Panc1 (cell line): Measurements from ENCODE around the gene CFAP74. TPM values are rescaled to one million over a fixed set of nuclear protein-coding genes. Genes with fewer than 3 reads are reported as not detected.

Experiments
- ATAC-seq: fragments of 200-7000 bp; cut with Tn5 transposase; 2 replicates; pipeline ENCODE4 v1.9.1; 2020; ENCODE audit warnings: mild to moderate bottlenecking, moderate library complexity
- BruUV-seq: library from RNA; stranded (reverse); fragments of 400-500 nt; replicated peaks from 2 replicates; lab custom pipeline; 2021; lab: Mats Ljungman, UMichigan
- CTCF ChIA-PET: fragments of 300-600 bp; sonication (Branson Sonifier 250); formaldehyde crosslinking; loops from one replicate; lab custom pipeline; 2022; ENCODE audit warnings: antibody characterized with exemption; lab: Charles Lee
- POLR2A ChIA-PET: fragments of 300-600 bp; sonication (Branson Sonifier 250); formaldehyde crosslinking; loops from one replicate; lab custom pipeline; 2022; ENCODE audit warnings: antibody characterized with exemption; lab: Charles Lee
- DNase-seq: peaks from one replicate; pipeline ENCODE4 v3.0.0-alpha.2; 2010; ENCODE audit warnings: low read depth, low spot score
- H3K27ac ChIP-seq: 2 replicates; pipeline ENCODE4 v1.5.1; 2011; ENCODE audit warnings: mild to moderate bottlenecking, low read length, inconsistent platforms
- H3K27me3 ChIP-seq: fragments of 200-500 bp; sonication (Bioruptor generic); 2 replicates; pipeline ENCODE4 v1.6.0; 2014; ENCODE audit warnings: low read length, inconsistent platforms; ENCODE audit not compliant: control insufficient read depth, insufficient read depth
- H3K36me3 ChIP-seq: fragments of 200-500 bp; sonication (Bioruptor generic); 2 replicates; pipeline ENCODE4 v1.5.1; 2014; ENCODE audit warnings: inconsistent platforms, mild to moderate bottlenecking, low read length, moderate library complexity; ENCODE audit not compliant: control insufficient read depth, insufficient read depth
- H3K4me1 ChIP-seq: 2 replicates; pipeline ENCODE4 v1.5.1; 2011; ENCODE audit warnings: inconsistent platforms, mild to moderate bottlenecking, low read length, moderate library complexity; ENCODE audit not compliant: control insufficient read depth, insufficient read depth
- H3K4me3 ChIP-seq, 2 experiments: 2 replicates each; pipeline ENCODE4 v1.5.1; 2011 to 2012; ENCODE audit warnings: low read depth in 2 of 2, low read length in 2 of 2, mild to moderate bottlenecking in 2 of 2, inconsistent platforms in 1 of 2, moderate library complexity in 1 of 2
- H3K9me3 ChIP-seq: fragments of 200-500 bp; sonication (Bioruptor generic); 2 replicates; pipeline ENCODE4 v1.5.1; 2014; ENCODE audit warnings: low read depth, mild to moderate bottlenecking, inconsistent platforms, low read length, moderate library complexity; ENCODE audit not compliant: control insufficient read depth, insufficient read depth
- POLR2AphosphoS5 ChIP-seq: IDR thresholded peaks from 2 replicates; pipeline ENCODE4 v1.6.1; 2012; ENCODE audit warnings: mild to moderate bottlenecking, low read depth, low read length, moderate library complexity
- SIN3A ChIP-seq: IDR thresholded peaks from 2 replicates; pipeline ENCODE4 v1.6.1; 2012; ENCODE audit warnings: low read depth, mild to moderate bottlenecking, low read length, moderate library complexity, borderline replicate concordance; ENCODE audit not compliant: insufficient read depth
- TCF7L2 ChIP-seq: IDR thresholded peaks from 2 replicates; pipeline ENCODE4 v1.6.1; 2011; ENCODE audit warnings: mild to moderate bottlenecking, low read depth, low read length, inconsistent platforms
- in situ Hi-C: cut with HindIII; loops from 2 replicates; pipeline ENCODE4 v1.10.0; 2016; ENCODE audit warnings: low sequenced_read_pairs, low pct_unique_long_range_greater_than_20kb
- intact Hi-C: fragments of 100-400 bp; cut with micrococcal nuclease; formaldehyde crosslinking; loops from one replicate; pipeline ENCODE4 v1.10.0; 2022; ENCODE audit not compliant: unreplicated experiment
- total RNA-seq: library from RNA; stranded (reverse); gene quantifications from one replicate; pipeline ENCODE4 v1.2.1, GENCODE V29; 2021; ENCODE audit not compliant: unreplicated experiment
- TF ChIP-seq, protein P1 (sequence below): fragments of 450-650 bp; IDR thresholded peaks from 2 replicates; pipeline ENCODE4 v1.5.1; 2017; ENCODE audit warnings: mild to moderate bottlenecking
- TF ChIP-seq, protein P2 (sequence below), 2 experiments: IDR thresholded peaks; 2 replicates each; pipeline ENCODE4 v1.6.1; 2011 to 2012; ENCODE audit warnings: low read depth in 2 of 2, control low read depth in 1 of 2, low read length in 1 of 2, mild to moderate bottlenecking in 1 of 2, moderate library complexity in 1 of 2; ENCODE audit not compliant: insufficient read depth in 1 of 2

CFAP74 gene
- total RNA-seq, 1 experiment from 2014 or later, result not detected

DNA sequence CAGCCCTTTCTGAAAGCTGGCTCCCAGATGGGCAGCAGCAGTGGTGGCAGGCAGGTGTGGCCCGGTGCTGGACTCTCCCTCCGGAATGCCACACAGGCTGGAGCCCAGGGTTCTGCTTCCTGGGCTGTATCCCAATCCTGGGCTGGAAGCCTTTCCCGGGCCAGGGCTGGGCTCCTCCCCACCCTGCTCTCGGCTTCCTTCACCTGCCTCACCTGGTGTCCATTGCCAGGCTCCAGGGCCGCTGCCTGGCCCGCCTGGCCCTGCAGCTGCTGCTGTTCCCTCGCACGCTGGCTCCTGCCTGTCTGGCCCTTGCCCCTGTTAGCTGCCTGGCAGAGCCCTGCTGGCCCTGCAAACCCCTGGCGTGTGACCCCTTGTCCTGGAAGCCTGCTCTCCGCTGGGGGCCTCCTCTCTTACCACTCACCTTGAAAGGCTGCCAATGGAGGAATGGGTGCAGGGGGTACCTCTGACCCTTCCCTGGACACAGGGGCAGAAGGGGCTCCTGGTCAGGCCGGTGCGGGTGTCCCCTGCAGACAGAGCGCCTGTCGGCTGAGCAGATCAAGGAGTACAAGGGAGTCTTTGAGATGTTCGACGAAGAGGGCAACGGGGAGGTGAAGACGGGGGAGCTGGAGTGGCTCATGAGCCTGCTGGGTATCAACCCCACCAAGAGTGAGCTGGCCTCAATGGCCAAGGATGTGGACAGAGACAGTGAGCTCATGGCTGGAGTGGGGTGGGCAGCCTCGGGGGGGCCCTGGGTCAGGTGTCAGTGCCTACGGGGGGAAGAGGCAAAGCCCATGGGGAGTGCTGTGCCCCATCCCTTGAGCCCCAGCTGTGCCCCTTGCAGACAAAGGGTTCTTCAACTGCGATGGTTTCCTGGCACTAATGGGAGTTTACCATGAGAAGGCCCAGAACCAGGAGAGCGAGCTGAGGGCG is 87.4 kb downstream of the CFAP74 start:
- Histone ChIP-seq H3K9me3 (no peaks in the 10 kb centered on the region), H3K36me3 (no peaks in the 10 kb centered on the region), H3K27ac (no peak overlapping the region), H3K27me3 (no peaks in the 10 kb centered on the region), H3K4me3 (no peak overlapping the region), H3K4me1 (no peaks in the 10 kb centered on the region)
- TF ChIP-seq SIN3A, result no peak
- TF ChIP-seq, protein P1, sequence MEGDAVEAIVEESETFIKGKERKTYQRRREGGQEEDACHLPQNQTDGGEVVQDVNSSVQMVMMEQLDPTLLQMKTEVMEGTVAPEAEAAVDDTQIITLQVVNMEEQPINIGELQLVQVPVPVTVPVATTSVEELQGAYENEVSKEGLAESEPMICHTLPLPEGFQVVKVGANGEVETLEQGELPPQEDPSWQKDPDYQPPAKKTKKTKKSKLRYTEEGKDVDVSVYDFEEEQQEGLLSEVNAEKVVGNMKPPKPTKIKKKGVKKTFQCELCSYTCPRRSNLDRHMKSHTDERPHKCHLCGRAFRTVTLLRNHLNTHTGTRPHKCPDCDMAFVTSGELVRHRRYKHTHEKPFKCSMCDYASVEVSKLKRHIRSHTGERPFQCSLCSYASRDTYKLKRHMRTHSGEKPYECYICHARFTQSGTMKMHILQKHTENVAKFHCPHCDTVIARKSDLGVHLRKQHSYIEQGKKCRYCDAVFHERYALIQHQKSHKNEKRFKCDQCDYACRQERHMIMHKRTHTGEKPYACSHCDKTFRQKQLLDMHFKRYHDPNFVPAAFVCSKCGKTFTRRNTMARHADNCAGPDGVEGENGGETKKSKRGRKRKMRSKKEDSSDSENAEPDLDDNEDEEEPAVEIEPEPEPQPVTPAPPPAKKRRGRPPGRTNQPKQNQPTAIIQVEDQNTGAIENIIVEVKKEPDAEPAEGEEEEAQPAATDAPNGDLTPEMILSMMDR, result no peak
- TF ChIP-seq POLR2AphosphoS5, result no peak
- TF ChIP-seq, protein P2, sequence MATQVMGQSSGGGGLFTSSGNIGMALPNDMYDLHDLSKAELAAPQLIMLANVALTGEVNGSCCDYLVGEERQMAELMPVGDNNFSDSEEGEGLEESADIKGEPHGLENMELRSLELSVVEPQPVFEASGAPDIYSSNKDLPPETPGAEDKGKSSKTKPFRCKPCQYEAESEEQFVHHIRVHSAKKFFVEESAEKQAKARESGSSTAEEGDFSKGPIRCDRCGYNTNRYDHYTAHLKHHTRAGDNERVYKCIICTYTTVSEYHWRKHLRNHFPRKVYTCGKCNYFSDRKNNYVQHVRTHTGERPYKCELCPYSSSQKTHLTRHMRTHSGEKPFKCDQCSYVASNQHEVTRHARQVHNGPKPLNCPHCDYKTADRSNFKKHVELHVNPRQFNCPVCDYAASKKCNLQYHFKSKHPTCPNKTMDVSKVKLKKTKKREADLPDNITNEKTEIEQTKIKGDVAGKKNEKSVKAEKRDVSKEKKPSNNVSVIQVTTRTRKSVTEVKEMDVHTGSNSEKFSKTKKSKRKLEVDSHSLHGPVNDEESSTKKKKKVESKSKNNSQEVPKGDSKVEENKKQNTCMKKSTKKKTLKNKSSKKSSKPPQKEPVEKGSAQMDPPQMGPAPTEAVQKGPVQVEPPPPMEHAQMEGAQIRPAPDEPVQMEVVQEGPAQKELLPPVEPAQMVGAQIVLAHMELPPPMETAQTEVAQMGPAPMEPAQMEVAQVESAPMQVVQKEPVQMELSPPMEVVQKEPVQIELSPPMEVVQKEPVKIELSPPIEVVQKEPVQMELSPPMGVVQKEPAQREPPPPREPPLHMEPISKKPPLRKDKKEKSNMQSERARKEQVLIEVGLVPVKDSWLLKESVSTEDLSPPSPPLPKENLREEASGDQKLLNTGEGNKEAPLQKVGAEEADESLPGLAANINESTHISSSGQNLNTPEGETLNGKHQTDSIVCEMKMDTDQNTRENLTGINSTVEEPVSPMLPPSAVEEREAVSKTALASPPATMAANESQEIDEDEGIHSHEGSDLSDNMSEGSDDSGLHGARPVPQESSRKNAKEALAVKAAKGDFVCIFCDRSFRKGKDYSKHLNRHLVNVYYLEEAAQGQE (IDR thresholded peaks at IDR 0.05; ENCODE audit: insufficient read depth in 1 of 2, low read depth in 2 of 2, low read length in 1 of 2), result no peak
- no peak for TF ChIP-seq TCF7L2
- intact Hi-C loops (no loop called here), in situ Hi-C loops (no loop called here)
- ATAC-seq, result no peak
- POLR2A ChIA-PET, result no interaction called here
- CTCF ChIA-PET, result no interaction called here
- BruUV-seq, result no TSS peak
- DNase-seq, result no peak

DNA sequence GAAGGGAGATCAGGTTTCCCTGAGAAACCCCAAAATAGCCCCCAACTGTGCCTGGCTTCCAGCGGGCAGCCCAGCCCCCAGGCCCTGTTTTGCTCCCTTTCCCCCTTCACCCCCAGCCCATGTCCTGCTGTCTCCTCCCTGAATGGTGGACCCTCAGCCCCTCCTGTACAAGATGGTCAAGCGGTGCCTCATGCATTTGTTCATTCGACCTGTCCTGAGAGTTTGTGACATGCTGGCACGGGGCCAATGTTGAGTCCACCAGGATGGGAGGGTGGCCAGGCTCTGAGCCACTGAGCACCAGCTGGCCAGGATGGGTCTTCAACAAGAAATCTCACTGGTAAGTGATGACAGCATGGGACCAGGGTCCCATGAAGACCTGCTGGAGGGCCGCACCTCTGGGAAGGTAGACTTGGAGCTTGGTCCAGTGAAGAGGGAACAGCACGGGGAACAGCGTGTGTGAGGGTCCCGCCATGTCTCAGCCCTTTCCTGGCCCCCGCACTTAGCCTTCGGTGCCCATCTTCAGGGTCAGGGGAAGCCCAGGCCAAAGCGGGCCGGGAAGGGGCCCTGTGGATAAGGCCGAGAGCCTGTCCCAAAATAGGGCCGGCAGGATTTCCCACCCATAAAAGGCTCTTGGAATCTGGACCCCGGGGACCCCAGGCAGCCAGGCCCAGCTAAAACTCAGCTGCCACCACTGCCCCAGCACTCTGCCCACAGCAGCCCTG is 88.5 kb downstream of the CFAP74 start, which contains the start of gene CALML6:
Gene CALML6, plus strand, starts transcription at position 290 of the 722 bp plus-strand sequence. Its CDS starts 21 bp downstream, at position 311.
- no peak for TF ChIP-seq TCF7L2
- TF ChIP-seq, protein P2 (IDR thresholded peaks at IDR 0.05; ENCODE audit: insufficient read depth in 1 of 2, low read depth in 2 of 2, low read length in 1 of 2), result no peak
- no peak for TF ChIP-seq SIN3A
- TF ChIP-seq, protein P1, result no peak
- TF ChIP-seq POLR2AphosphoS5, result no peak
- in situ Hi-C loops, result no loop called here

More for the DNA sequence above, 88.5 kb downstream of the CFAP74 start, which contains the start of gene CALML6:
- ChIA-PET POLR2A (no interaction called here), CTCF (no interaction called here)
- H3K4me1 ChIP-seq, result peaks cover 3% of the 10 kb centered on the region
- intact Hi-C loops, result no loop called here
- H3K4me3 ChIP-seq, result no peak within 1 kb of the TSS
- no peaks in the 10 kb centered on the region for H3K27me3 ChIP-seq
- H3K9me3 ChIP-seq, result no peaks in the 10 kb centered on the region
- H3K36me3 ChIP-seq, result no peaks in the 10 kb centered on the region
- DNase-seq, result no peak
- no peak for ATAC-seq
- H3K27ac ChIP-seq, result no peak within 1 kb of the TSS
- no TSS peak for BruUV-seq
